Epithelial cell of esophagus (primary cell): ENCODE data around the gene ALX4.

ENCODE experiments used
- DNase-seq: peaks from one replicate; pipeline ENCODE4 v3.0.0; 2010; ENCODE audit warnings: low read depth
- H3K4me3 ChIP-seq: 2 replicates; pipeline ENCODE4 v1.5.1; 2011; ENCODE audit warnings: mild to moderate bottlenecking, low read length, control low read depth
- CTCF ChIP-seq: IDR thresholded peaks from 2 replicates; pipeline ENCODE4 v1.5.1; 2011; ENCODE audit warnings: low read depth, mild to moderate bottlenecking, low read length, control low read depth, inconsistent platforms; ENCODE audit not compliant: insufficient read depth; ENCODE audit errors: missing control alignments

ALX4 gene

GRCh38 chr11:44319170-44319551 lies 9.2 kb upstream of the ALX4 start:
- no peak for DNase-seq
- no peak overlapping the region for H3K4me3 ChIP-seq

GRCh38 chr11:44318369-44318768 lies 8.4 kb upstream of the ALX4 start:
- DNase-seq, result no peak
- no peak overlapping the region for H3K4me3 ChIP-seq
- TF ChIP-seq CTCF, result no peak

More at GRCh38 chr11:44319170-44319551, 9.2 kb upstream of the ALX4 start:
- TF ChIP-seq CTCF, result no peak

GRCh38 chr11:44316659-44317240 lies 6.8 kb upstream of the ALX4 start:
- no peak overlapping the region for H3K4me3 ChIP-seq
- no peak for DNase-seq
- no peak for TF ChIP-seq CTCF

GRCh38 chr11:44315947-44316658 lies 6.2 kb upstream of the ALX4 start:
- no peak overlapping the region for H3K4me3 ChIP-seq
- no peak for TF ChIP-seq CTCF
- no peak for DNase-seq

GRCh38 chr11:44314733-44315132 lies 4.8 kb upstream of the ALX4 start:
- no peak for DNase-seq
- no peak overlapping the region for H3K4me3 ChIP-seq
- no peak for TF ChIP-seq CTCF

- no peak for TF ChIP-seq CTCF
- no peak overlapping the region for H3K4me3 ChIP-seq
- DNase-seq, result no peak
Measured at GRCh38 chr11:44313761-44314489, 4.0 kb upstream of the ALX4 start.

GRCh38 chr11:44312876-44313275 lies 2.9 kb upstream of the ALX4 start:
- no peak for DNase-seq
- no peak overlapping the region for H3K4me3 ChIP-seq
- no peak for TF ChIP-seq CTCF
